Esophagus mucosa (tissue), 1 donor: ENCODE measurements around the gene WNT3A. TPM values are rescaled to one million over a fixed set of nuclear protein-coding genes. Genes with fewer than 3 reads are reported as not detected.
A peak's percentile ranks its signal among the peaks of the same experiment; 100 is the strongest.

ENCODE experiments used
- ATAC-seq: fragments of 200-7000 bp; cut with Tn5 transposase; one replicate; pipeline ENCODE4 v1.9.1; 2020
- total RNA-seq: library from RNA; stranded (reverse); gene quantifications from one replicate; pipeline ENCODE4 v1.2.4, GENCODE V29; 2023
- donor health status: DM: yes; HTN: yes; CAD: no.

Gene WNT3A
- total RNA-seq, 1 donor from 2014 or later = 0.44 TPM

GRCh38 chr1:228050571-228051231 is 43.9 kb downstream of the WNT3A start:
- peak; percentile 6 for ATAC-seq

- no peak for ATAC-seq
Observed at GRCh38 chr1:228058172-228058948, 51.6 kb downstream of the WNT3A start.

GRCh38 chr1:228058949-228059633 is 52.3 kb downstream of the WNT3A start:
- ATAC-seq = no peak

GRCh38 chr1:228059634-228060457 is 53.0 kb downstream of the WNT3A start:
- peak; percentile 84 for ATAC-seq

- peak; percentile 27 for ATAC-seq
Observed at GRCh38 chr1:228060458-228061190, 53.8 kb downstream of the WNT3A start.

- ATAC-seq = no peak
Observed at GRCh38 chr1:228061411-228062084, 54.8 kb downstream of the WNT3A start.

GRCh38 chr1:228062085-228062791 is 55.4 kb downstream of the WNT3A start:
- no peak for ATAC-seq

- ATAC-seq = no peak
Observed at GRCh38 chr1:228062812-228063211, 56.0 kb downstream of the WNT3A start.

- ATAC-seq = no peak
Observed at GRCh38 chr1:228063251-228064191, 56.7 kb downstream of the WNT3A start.

GRCh38 chr1:228064296-228064695 is 57.5 kb downstream of the WNT3A start:
- ATAC-seq = no peak

GRCh38 chr1:228064741-228065542 is 58.1 kb downstream of the WNT3A start:
- no peak for ATAC-seq

GRCh38 chr1:228065543-228066347 is 58.9 kb downstream of the WNT3A start:
- no peak for ATAC-seq

- ATAC-seq = no peak
Observed at GRCh38 chr1:228066416-228066815, 59.6 kb downstream of the WNT3A start.

GRCh38 chr1:228066891-228067654 is 60.3 kb downstream of the WNT3A start:
- no peak for ATAC-seq

- ATAC-seq = no peak
Observed at GRCh38 chr1:228068359-228068758, 61.6 kb downstream of the WNT3A start.

- ATAC-seq = no peak
Observed at GRCh38 chr1:228070173-228070572, 63.4 kb downstream of the WNT3A start.

GRCh38 chr1:228070851-228071250 is 64.1 kb downstream of the WNT3A start:
- no peak for ATAC-seq
